Measurements from ENCODE around the gene SH2B3.

Gene SH2B3

DNA sequence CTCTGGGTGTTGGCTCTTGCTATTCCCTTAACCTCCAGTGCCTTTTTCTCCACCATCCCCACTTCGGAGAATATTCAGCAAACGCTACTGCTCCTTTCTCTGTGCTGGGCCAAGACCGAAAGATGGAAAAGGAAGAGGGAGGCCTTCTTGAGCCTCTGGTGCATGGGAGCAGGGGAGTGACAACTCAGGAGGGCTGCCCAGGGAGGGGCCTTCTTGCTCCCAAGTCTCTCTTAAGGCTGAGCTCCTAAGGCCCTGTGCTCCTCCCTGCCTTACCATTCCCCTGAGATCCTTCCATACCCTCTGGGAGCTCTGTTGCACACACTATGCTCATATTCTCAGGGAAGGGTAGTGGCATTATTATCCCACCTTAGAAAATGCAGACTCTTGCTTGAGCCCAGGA is 34.9 kb downstream of the SH2B3 start:
- Histone ChIP-seq H3K27me3 (replicated peaks) (no peaks in the 10 kb centered on the region), H3K36me3 (replicated peaks) (peaks cover 43% of the 10 kb centered on the region), H3K4me3 (ENCODE audit: low read depth, low read length) (no peak overlapping the region), H3K27ac (no peak overlapping the region)
- in situ Hi-C loops (cut with HindIII; ENCODE audit: low pct_ligation_motif_present, low sequenced_read_pairs): no loop called here
- DNase-seq: no peak
- TF ChIP-seq, protein P1, sequence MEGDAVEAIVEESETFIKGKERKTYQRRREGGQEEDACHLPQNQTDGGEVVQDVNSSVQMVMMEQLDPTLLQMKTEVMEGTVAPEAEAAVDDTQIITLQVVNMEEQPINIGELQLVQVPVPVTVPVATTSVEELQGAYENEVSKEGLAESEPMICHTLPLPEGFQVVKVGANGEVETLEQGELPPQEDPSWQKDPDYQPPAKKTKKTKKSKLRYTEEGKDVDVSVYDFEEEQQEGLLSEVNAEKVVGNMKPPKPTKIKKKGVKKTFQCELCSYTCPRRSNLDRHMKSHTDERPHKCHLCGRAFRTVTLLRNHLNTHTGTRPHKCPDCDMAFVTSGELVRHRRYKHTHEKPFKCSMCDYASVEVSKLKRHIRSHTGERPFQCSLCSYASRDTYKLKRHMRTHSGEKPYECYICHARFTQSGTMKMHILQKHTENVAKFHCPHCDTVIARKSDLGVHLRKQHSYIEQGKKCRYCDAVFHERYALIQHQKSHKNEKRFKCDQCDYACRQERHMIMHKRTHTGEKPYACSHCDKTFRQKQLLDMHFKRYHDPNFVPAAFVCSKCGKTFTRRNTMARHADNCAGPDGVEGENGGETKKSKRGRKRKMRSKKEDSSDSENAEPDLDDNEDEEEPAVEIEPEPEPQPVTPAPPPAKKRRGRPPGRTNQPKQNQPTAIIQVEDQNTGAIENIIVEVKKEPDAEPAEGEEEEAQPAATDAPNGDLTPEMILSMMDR (IDR thresholded peaks at IDR 0.05; ENCODE audit: low read depth, low read length, missing control alignments): no peak

DNA sequence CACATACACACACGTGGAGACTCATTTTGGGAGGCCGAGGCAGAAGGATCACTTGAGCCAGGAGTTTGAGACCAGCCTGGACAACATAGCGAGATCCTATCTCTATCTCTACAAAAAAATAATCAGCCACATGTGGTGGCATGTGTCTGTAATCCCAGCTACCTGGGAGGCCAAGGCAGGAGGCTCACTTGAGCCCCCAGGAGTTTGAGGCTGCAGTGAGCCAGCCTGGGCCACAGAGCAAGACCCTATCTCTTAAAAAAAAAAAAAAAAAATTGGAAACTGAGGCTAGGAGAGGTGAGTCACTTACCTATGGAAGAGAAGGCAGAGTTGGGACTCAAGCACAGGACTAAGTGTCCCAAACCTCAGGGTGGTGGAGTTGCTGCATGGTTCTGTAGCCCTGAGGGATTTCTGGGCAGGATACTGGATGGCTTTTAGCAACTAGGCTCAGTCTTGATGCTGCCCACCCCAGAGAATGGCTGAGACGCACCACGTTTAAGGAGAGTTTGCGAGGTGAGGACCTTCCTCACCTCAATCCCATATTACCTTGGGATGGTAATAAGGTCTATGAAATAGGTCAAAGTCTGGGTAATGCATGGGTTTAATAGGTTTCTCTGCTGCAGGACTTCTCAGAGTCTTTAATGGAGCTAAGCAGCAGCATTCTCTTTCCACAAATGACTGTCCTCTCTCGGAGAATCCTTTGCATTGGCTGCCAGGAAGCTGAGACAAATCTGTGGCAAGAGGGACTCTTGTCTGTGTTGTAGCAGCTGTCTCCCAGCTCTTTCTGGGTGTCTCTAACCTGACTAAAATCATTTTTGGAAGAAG is 35.6 kb downstream of the SH2B3 start:
- in situ Hi-C loops (cut with HindIII; ENCODE audit: low pct_ligation_motif_present, low sequenced_read_pairs): no loop called here

DNA sequence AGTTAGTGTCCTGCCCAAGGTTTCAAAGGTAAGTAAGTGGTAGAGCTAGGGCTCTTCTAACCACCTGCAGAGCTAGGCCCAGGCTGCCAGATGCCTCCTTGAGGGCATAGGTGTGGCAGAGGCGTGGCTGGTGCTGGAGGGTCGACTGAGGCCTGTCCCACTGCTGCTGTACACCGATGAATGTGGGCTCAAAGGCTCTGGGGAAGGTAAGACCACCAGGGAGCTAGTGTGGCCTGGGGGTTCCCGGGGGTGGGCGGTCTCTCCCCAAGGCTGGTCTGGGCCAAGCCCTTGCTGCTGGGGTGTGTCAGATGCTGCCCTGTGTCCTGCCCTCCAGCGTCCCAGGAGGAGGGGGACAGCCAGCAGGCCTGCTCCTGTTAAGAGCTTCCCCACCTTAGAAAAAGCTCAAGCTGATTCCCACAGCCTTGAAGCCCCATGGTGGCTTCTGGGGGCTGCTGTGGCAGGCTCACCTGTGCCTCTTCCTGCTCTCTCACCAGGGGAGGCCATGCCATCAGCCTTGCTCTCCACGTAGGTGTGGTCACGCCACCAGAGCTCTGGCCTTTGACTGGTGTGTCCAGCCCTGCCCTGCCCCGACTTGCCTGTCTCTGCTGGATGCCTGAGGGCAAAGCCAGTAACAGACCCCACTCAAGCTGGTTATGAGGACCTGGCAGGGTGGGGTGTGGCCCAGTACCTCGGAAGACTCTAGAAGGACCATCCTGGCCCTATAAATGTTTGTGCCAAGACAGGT is 36.8 kb downstream of the SH2B3 start:
- no peak for DNase-seq

More for the DNA sequence above, 35.6 kb downstream of the SH2B3 start:
- peaks cover 45% of the 10 kb centered on the region for H3K36me3 ChIP-seq (replicated peaks)
- H3K27ac ChIP-seq: no peak overlapping the region
- no peak overlapping the region for H3K4me3 ChIP-seq (ENCODE audit: low read depth, low read length)
- TF ChIP-seq, protein P1 (IDR thresholded peaks at IDR 0.05; ENCODE audit: low read depth, low read length, missing control alignments): no peak
- no peak for DNase-seq
- H3K27me3 ChIP-seq (replicated peaks): no peaks in the 10 kb centered on the region

DNA sequence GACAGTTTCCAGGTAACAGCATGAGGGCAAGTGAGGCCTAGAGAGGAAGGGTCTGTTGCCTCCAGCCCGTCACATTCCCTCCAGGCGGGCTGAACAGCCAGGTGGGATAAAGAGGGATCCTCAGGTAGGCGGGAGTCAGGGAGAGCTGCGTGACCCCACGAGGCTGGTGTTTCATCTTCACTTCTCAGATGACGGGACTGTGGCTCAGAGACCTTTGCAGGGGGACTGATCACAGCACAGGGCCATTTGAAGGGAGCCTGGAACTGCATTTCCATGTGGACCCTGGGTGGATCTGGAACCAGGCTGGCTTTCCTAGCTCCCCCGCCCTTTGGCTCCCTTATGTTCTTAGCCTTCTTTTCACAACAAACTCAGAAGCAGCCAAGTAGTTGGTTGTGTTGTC is 37.4 kb downstream of the SH2B3 start:
- DNase-seq: no peak
- H3K27me3 ChIP-seq (replicated peaks): no peaks in the 10 kb centered on the region
- no peak overlapping the region for H3K27ac ChIP-seq
- TF ChIP-seq, protein P1 (IDR thresholded peaks at IDR 0.05; ENCODE audit: low read depth, low read length, missing control alignments): no peak
- no peak overlapping the region for H3K4me3 ChIP-seq (ENCODE audit: low read depth, low read length)
- in situ Hi-C loops (cut with HindIII; ENCODE audit: low pct_ligation_motif_present, low sequenced_read_pairs): no loop called here
- peaks cover 57% of the 10 kb centered on the region for H3K36me3 ChIP-seq (replicated peaks)

More for the DNA sequence above, 36.8 kb downstream of the SH2B3 start:
- H3K36me3 ChIP-seq (replicated peaks): peaks cover 53% of the 10 kb centered on the region
- no peaks in the 10 kb centered on the region for H3K27me3 ChIP-seq (replicated peaks)
- TF ChIP-seq, protein P1 (IDR thresholded peaks at IDR 0.05; ENCODE audit: low read depth, low read length, missing control alignments): no peak
- H3K4me3 ChIP-seq (ENCODE audit: low read depth, low read length): no peak overlapping the region
- no peak overlapping the region for H3K27ac ChIP-seq
- in situ Hi-C loops (cut with HindIII; ENCODE audit: low pct_ligation_motif_present, low sequenced_read_pairs): no loop called here

DNA sequence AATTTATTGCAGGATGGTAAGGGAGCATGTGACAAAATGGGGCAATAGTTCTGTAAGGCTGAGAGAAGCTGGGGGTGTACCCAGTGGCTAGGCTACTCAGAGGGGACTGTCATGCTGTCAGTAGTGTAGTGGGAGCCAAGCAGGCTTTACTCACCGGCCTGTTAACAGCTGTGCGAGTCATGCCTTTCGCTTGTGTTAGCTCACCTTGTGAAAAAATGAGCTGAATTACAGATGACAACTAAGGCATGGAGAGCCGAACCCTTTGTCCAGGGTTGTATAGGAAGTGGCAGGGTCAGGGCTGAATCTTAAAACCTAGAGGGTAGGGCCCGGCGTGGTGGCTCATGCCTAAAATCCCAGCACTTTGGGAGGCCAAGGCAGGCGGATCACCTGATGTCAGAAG is 37.9 kb downstream of the SH2B3 start:
- peak; percentile 40 for DNase-seq
- no peaks in the 10 kb centered on the region for H3K27me3 ChIP-seq (replicated peaks)
- TF ChIP-seq, protein P1 (IDR thresholded peaks at IDR 0.05; ENCODE audit: low read depth, low read length, missing control alignments): no peak
- in situ Hi-C loops (cut with HindIII; ENCODE audit: low pct_ligation_motif_present, low sequenced_read_pairs): no loop called here
- H3K36me3 ChIP-seq (replicated peaks): peaks cover 62% of the 10 kb centered on the region
- H3K4me3 ChIP-seq (ENCODE audit: low read depth, low read length): no peak overlapping the region
- H3K27ac ChIP-seq: no peak overlapping the region

Data from brain microvascular endothelial cell (primary cell).